ENCODE results near the gene HOXB4. TPM values are rescaled to one million over a fixed set of nuclear protein-coding genes. Genes with fewer than 3 reads are reported as not detected.
A peak's percentile ranks its signal among the peaks of the same experiment; 100 is the strongest.

HOXB4 gene
- total and polyA plus RNA-seq, 8 donors, result 0.45 to 5.1 (median 2.1) TPM; not detected in 2

DNA sequence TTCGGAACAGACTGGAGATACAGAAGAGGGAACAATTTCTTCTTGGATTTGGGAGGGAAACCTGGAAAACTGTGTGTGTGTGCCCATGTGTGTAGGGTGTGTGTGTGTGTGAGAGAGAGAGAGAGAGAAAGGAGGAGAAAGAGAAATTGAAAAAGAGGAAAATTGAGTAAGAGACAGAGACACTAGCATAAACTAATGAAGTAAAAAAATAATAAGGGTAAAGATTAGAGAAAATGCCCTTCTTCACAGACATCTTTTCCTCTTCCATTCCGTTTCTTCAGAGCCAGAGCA is 19.4 kb downstream of the HOXB4 start:
- TF ChIP-seq CTCF (IDR thresholded peaks at IDR 0.05) (no peak), POLR2A (IDR thresholded peaks at IDR 0.05) (no peak), EP300 (IDR thresholded peaks at IDR 0.05) (no peak), POLR2AphosphoS5 (IDR thresholded peaks at IDR 0.05) (no peak)
- Histone ChIP-seq H3K36me3 (no peaks in the 10 kb centered on the region), H3K9me3 (no peaks in the 10 kb centered on the region), H3K27ac (peak overlapping the region in 4 of 5 donors; percentile 90 to 95 (median 93)), H3K4me3 (peak overlapping the region in 1 of 4 donors; percentile 13), H3K27me3 (peaks cover 0 to 90% (median 33%) of the 10 kb centered on the region in 3 donors), H3K4me1 (peaks cover 42 to 96% (median 67%) of the 10 kb centered on the region in 4 donors)
- DNase-seq, result no peak
- WGBS, 5 donors, result 52 to 73% (median 67%) methylated on average over 2 of the region's 2 CpGs
- intact Hi-C loops (cut with DNase I; ENCODE audit: low total_unique reads), result no loop called here

- peak in 1 of 2 donors; percentile 26 for DNase-seq
- 54 to 67% (median 65%) methylated on average over 13 of the region's 13 CpGs for WGBS, 5 donors
- peaks cover 41 to 94% (median 63%) of the 10 kb centered on the region in 4 donors for H3K4me1 ChIP-seq
- TF ChIP-seq CTCF (IDR thresholded peaks at IDR 0.05) (no peak), POLR2A (IDR thresholded peaks at IDR 0.05) (no peak), POLR2AphosphoS5 (IDR thresholded peaks at IDR 0.05) (no peak), EP300 (IDR thresholded peaks at IDR 0.05) (no peak)
- peaks cover 0 to 86% (median 30%) of the 10 kb centered on the region in 3 donors for H3K27me3 ChIP-seq
- H3K27ac ChIP-seq, result peak overlapping the region; percentile 7 to 95 (median 93)
- intact Hi-C loops (cut with DNase I; ENCODE audit: low total_unique reads), result no loop called here
- no peaks in the 10 kb centered on the region for H3K9me3 ChIP-seq
- H3K4me3 ChIP-seq, result peak overlapping the region in 1 of 4 donors; percentile 13
- no peaks in the 10 kb centered on the region for H3K36me3 ChIP-seq
Measured at GRCh38 chr17:48558057-48558830, 19.9 kb downstream of the HOXB4 start.

- intact Hi-C loops (cut with DNase I; ENCODE audit: low total_unique reads), result no loop called here
- TF ChIP-seq CTCF (IDR thresholded peaks at IDR 0.05), result no peak
- no peak for TF ChIP-seq POLR2AphosphoS5 (IDR thresholded peaks at IDR 0.05)
- TF ChIP-seq EP300 (IDR thresholded peaks at IDR 0.05), result no peak
- no peak for TF ChIP-seq POLR2A (IDR thresholded peaks at IDR 0.05)
- H3K27me3 ChIP-seq, result peaks cover 0 to 87% (median 24%) of the 10 kb centered on the region in 3 donors
- H3K9me3 ChIP-seq, result no peaks in the 10 kb centered on the region
- peak in 1 of 2 donors; percentile 42 for DNase-seq
- peaks cover 28 to 94% (median 60%) of the 10 kb centered on the region in 4 donors for H3K4me1 ChIP-seq
- peak overlapping the region in 2 of 4 donors; percentile 8 to 40 for H3K4me3 ChIP-seq
- peak overlapping the region; percentile 41 to 95 (median 93) for H3K27ac ChIP-seq
- no peaks in the 10 kb centered on the region for H3K36me3 ChIP-seq
- WGBS, 5 donors, result 39 to 56% (median 48%) methylated on average over 7 of the region's 7 CpGs
Measured at GRCh38 chr17:48556576-48557401, 21.4 kb downstream of the HOXB4 start.

- peak overlapping the region in 2 of 4 donors; percentile 38 to 40 for H3K4me3 ChIP-seq
- intact Hi-C loops (cut with DNase I; ENCODE audit: low total_unique reads), result no loop called here
- no peaks in the 10 kb centered on the region for H3K36me3 ChIP-seq
- WGBS, 5 donors, result 49 to 68% (median 52%) methylated on average over 5 of the region's 5 CpGs
- peak in 1 of 2 donors; percentile 21 for DNase-seq
- peak overlapping the region in 4 of 5 donors; percentile 90 to 95 (median 93) for H3K27ac ChIP-seq
- peaks cover 26 to 94% (median 58%) of the 10 kb centered on the region in 4 donors for H3K4me1 ChIP-seq
- H3K9me3 ChIP-seq, result no peaks in the 10 kb centered on the region
- H3K27me3 ChIP-seq, result peaks cover 0 to 91% (median 29%) of the 10 kb centered on the region in 3 donors
- TF ChIP-seq EP300 (IDR thresholded peaks at IDR 0.05), result no peak
- no peak for TF ChIP-seq POLR2AphosphoS5 (IDR thresholded peaks at IDR 0.05)
- no peak for TF ChIP-seq CTCF (IDR thresholded peaks at IDR 0.05)
- TF ChIP-seq POLR2A (IDR thresholded peaks at IDR 0.05), result no peak
Measured at GRCh38 chr17:48556229-48556575, 21.9 kb downstream of the HOXB4 start.
